H1 (cell line): Measurements from ENCODE around the gene RAPGEF1. TPM values are rescaled to one million over a fixed set of nuclear protein-coding genes. Genes with fewer than 3 reads are reported as not detected.

ENCODE experiments used
- CTCF ChIA-PET: fragments of 300-600 bp; sonication (Branson Sonifier 250); formaldehyde crosslinking; loops from one replicate; lab custom pipeline; 2021; ENCODE audit not compliant: partially characterized antibody; lab: Charles Lee
- POLR2A ChIA-PET: fragments of 300-600 bp; sonication (Branson Sonifier 250); formaldehyde crosslinking; loops from one replicate; lab custom pipeline; 2021; ENCODE audit warnings: inconsistent platforms; ENCODE audit not compliant: partially characterized antibody; lab: Charles Lee
- DNase-seq, 2 experiments: peaks; one replicate each; pipeline versions ENCODE4 v3.0.0 to v3.0.0-alpha.2; 2010 to 2022; ENCODE audit warnings: low spot score in 2 of 2, low read depth in 1 of 2, mixed read lengths in 1 of 2
- FAIRE-seq: peaks from 2 replicates; lab custom pipeline; 2011; peaks lifted over from hg19 to GRCh38; lab: Jason Lieb, UNC
- H2AFZ ChIP-seq: 2 replicates; pipeline ENCODE4 v1.8.1; 2012; ENCODE audit warnings: low read length, inconsistent platforms
- H2AK5ac ChIP-seq: 2 replicates; pipeline ENCODE4 v1.6.1; 2013; ENCODE audit warnings: low read depth, low read length
- H2BK120ac ChIP-seq: replicated peaks from 2 replicates; pipeline ENCODE3; 2013; ENCODE audit warnings: low read depth, low read length, inconsistent platforms
- H2BK12ac ChIP-seq: 2 replicates; pipeline ENCODE4 v1.6.1; 2013; ENCODE audit warnings: low read depth, low read length
- H2BK15ac ChIP-seq: 2 replicates; pipeline ENCODE4 v1.6.1; 2013; ENCODE audit warnings: low read length
- H2BK20ac ChIP-seq: 2 replicates; pipeline ENCODE4 v1.6.1; 2013; ENCODE audit warnings: low read length
- H2BK5ac ChIP-seq: 2 replicates; pipeline ENCODE4 v1.6.1; 2013; ENCODE audit warnings: low read depth, low read length
- H3K14ac ChIP-seq: 2 replicates; pipeline ENCODE4 v1.6.1; 2013; ENCODE audit warnings: inconsistent platforms; ENCODE audit not compliant: insufficient read length
- H3K18ac ChIP-seq: 2 replicates; pipeline ENCODE4 v1.6.1; 2013; ENCODE audit warnings: low read length; ENCODE audit errors: extremely low read depth
- H3K23ac ChIP-seq: 2 replicates; pipeline ENCODE4 v1.6.1; 2013; ENCODE audit warnings: inconsistent platforms; ENCODE audit not compliant: insufficient read length
- H3K23me2 ChIP-seq: 2 replicates; pipeline ENCODE4 v1.6.1; 2013; ENCODE audit warnings: low read depth, low read length
- H3K27ac ChIP-seq: 2 replicates; pipeline ENCODE4 v1.6.1; 2011; ENCODE audit warnings: low read depth, low read length, inconsistent platforms
- H3K27me3 ChIP-seq, 4 experiments: replicated peaks in 1 of 4; 1 replicate in 1 of 4; 2 replicates in 3 of 4; pipeline versions ENCODE4 v1.6.1 to v1.8.1; 2011 to 2013; ENCODE audit warnings: low read length in 3 of 4, mild to moderate bottlenecking in 3 of 4, inconsistent platforms in 2 of 4, mixed read lengths in 2 of 4, moderate library complexity in 1 of 4; ENCODE audit not compliant: control insufficient read depth in 3 of 4, insufficient read depth in 3 of 4; ENCODE audit errors: extremely low read depth in 1 of 4
- H3K36me3 ChIP-seq, 4 experiments: 2 replicates each; pipeline versions ENCODE4 v1.6.1 to v1.8.1; 2011 to 2013; ENCODE audit warnings: mild to moderate bottlenecking in 4 of 4, low read length in 3 of 4, moderate library complexity in 2 of 4, control low read depth in 1 of 4, inconsistent platforms in 1 of 4; ENCODE audit not compliant: insufficient read depth in 4 of 4, control insufficient read depth in 2 of 4
- H3K4ac ChIP-seq: replicated peaks from 2 replicates; pipeline ENCODE3; 2013; ENCODE audit warnings: low read length, low read depth, mixed read lengths, inconsistent platforms; ENCODE audit not compliant: insufficient read length
- H3K4me1 ChIP-seq, 4 experiments: replicated peaks in 1 of 4; 1 replicate in 1 of 4; 2 replicates in 3 of 4; pipeline versions ENCODE4 v1.6.1 to v1.8.1; 2011 to 2013; ENCODE audit warnings: low read length in 3 of 4, inconsistent platforms in 2 of 4, mixed read lengths in 1 of 4; ENCODE audit not compliant: insufficient read depth in 4 of 4, control insufficient read depth in 3 of 4
- H3K4me2 ChIP-seq, 2 experiments: 2 replicates each; pipeline versions ENCODE4 v1.6.1 to v1.8.1; 2011 to 2013; ENCODE audit warnings: low read depth in 2 of 2, low read length in 2 of 2, control low read depth in 1 of 2, inconsistent platforms in 1 of 2, mild to moderate bottlenecking in 1 of 2; ENCODE audit not compliant: insufficient read depth in 1 of 2
- H3K4me3 ChIP-seq, 4 experiments: fragments of 200-600, 300-600 bp in 1 of 4; sonication (generic), shearing (Covaris generic), sonication (Bioruptor Twin) in 1 of 4; 2 replicates each; pipeline versions ENCODE4 v1.5.1 to v1.8.1; 2011 to 2016; ENCODE audit warnings: low read length in 4 of 4, low read depth in 3 of 4, control low read depth in 2 of 4, inconsistent platforms in 2 of 4, mild to moderate bottlenecking in 2 of 4, mixed read lengths in 1 of 4, moderate library complexity in 1 of 4; ENCODE audit not compliant: insufficient read depth in 2 of 4; ENCODE audit errors: extremely low read depth in 1 of 4
- H3K56ac ChIP-seq: replicated peaks from 2 replicates; pipeline ENCODE3; 2013; ENCODE audit warnings: low read depth, mild to moderate bottlenecking, mixed read lengths, low read length, inconsistent platforms; ENCODE audit not compliant: insufficient read length
- H3K79me1 ChIP-seq: 2 replicates; pipeline ENCODE4 v1.6.1; 2013; ENCODE audit warnings: low read depth, low read length, control low read depth
- H3K79me2 ChIP-seq, 2 experiments: 2 replicates each; pipeline versions ENCODE4 v1.6.1 to v1.8.1; 2012 to 2013; ENCODE audit warnings: low read length in 2 of 2, mild to moderate bottlenecking in 2 of 2, inconsistent platforms in 1 of 2; ENCODE audit not compliant: insufficient read depth in 2 of 2, control insufficient read depth in 1 of 2
- H3K9ac ChIP-seq, 4 experiments: replicated peaks in 1 of 4; 1 replicate in 1 of 4; 2 replicates in 3 of 4; pipeline versions ENCODE4 v1.6.1 to v1.8.1; 2011 to 2013; ENCODE audit warnings: low read depth in 3 of 4, low read length in 3 of 4, control low read depth in 2 of 4, mild to moderate bottlenecking in 2 of 4, moderate library complexity in 2 of 4, inconsistent platforms in 1 of 4; ENCODE audit errors: extremely low read depth in 1 of 4
- H3K9me3 ChIP-seq, 2 experiments: 2 replicates each; pipeline versions ENCODE4 v1.6.1 to v1.8.1; 2012 to 2013; ENCODE audit warnings: mild to moderate bottlenecking in 2 of 2, moderate library complexity in 2 of 2, control low read depth in 1 of 2, inconsistent platforms in 1 of 2, low read depth in 1 of 2, low read length in 1 of 2, mixed read lengths in 1 of 2; ENCODE audit not compliant: insufficient read depth in 2 of 2
- H4K20me1 ChIP-seq, 2 experiments: replicated peaks in 1 of 2; 2 replicates each; pipeline versions ENCODE3 to v1.8.1; 2011 to 2013; ENCODE audit warnings: inconsistent platforms in 2 of 2, low read length in 2 of 2, mild to moderate bottlenecking in 1 of 2; ENCODE audit not compliant: insufficient read depth in 2 of 2, control insufficient read depth in 1 of 2
- H4K5ac ChIP-seq: 2 replicates; pipeline ENCODE4 v1.6.1; 2013; ENCODE audit warnings: low read length, low read depth, mixed read lengths, inconsistent platforms; ENCODE audit not compliant: insufficient read length
- H4K8ac ChIP-seq: 2 replicates; pipeline ENCODE4 v1.8.0; 2013; ENCODE audit warnings: mild to moderate bottlenecking, moderate library complexity, low read length, inconsistent platforms; ENCODE audit not compliant: insufficient read depth; ENCODE audit errors: extremely low read depth
- H4K91ac ChIP-seq: replicated peaks from 2 replicates; pipeline ENCODE3; 2013; ENCODE audit warnings: low read length, mixed read lengths, inconsistent platforms; ENCODE audit not compliant: insufficient read length
- SP4 ChIP-seq: IDR thresholded peaks from 2 replicates; pipeline ENCODE4 v1.6.1; 2012; ENCODE audit warnings: low read length, inconsistent platforms
- WGBS, 2 experiments: shearing (Covaris generic) in 1 of 2; methylation state at CpG; one replicate each; pipeline versions ENCODE4 v1.1.6 to v1.1.7; 2013 to 2015; ENCODE audit warnings: low lambda C conversion rate in 2 of 2, mixed read lengths in 2 of 2, inconsistent platforms in 1 of 2, low coverage in 1 of 2, missing lambda C conversion rate in 1 of 2; ENCODE audit not compliant: insufficient replicate concordance in 2 of 2, insufficient coverage in 1 of 2, insufficient read length in 1 of 2; ENCODE audit errors: extremely low coverage in 1 of 2, missing lambda C conversion rate in 1 of 2; 5-methylcytosine and 5-hydroxymethylcytosine counted together
- polyA plus RNA-seq, 7 experiments: library from polyadenylated mRNA; depleted of rRNA in 3 of 7; stranded (reverse) in 5 of 7; unstranded in 2 of 7; fragments of >200 nt in 5 of 7; fragments of 200-250 nt in 2 of 7; gene quantifications; 1 replicate in 5 of 7; 2 replicates in 1 of 7; 4 replicates in 1 of 7; pipeline versions ENCODE4 v1.2.1 to v1.2.3, GENCODE V29; 2011 to 2013; ENCODE audit warnings: missing spikeins in 2 of 7, mixed read lengths in 2 of 7
- total RNA-seq: library from RNA; stranded (reverse); fragmentation: NEBNext Ultra II Directional; extraction: Animal tissue kit (Norgen Biotek cat#: 25700); gene quantifications from 2 replicates; pipeline ENCODE4 v1.2.1, GENCODE V29; 2021

Gene RAPGEF1
- total and polyA plus RNA-seq, 2 of the 8 experiments (the other 6 are each of a cell fraction or from before 2014, with no cell fraction given) = 29.7 to 78.9 TPM

DNA sequence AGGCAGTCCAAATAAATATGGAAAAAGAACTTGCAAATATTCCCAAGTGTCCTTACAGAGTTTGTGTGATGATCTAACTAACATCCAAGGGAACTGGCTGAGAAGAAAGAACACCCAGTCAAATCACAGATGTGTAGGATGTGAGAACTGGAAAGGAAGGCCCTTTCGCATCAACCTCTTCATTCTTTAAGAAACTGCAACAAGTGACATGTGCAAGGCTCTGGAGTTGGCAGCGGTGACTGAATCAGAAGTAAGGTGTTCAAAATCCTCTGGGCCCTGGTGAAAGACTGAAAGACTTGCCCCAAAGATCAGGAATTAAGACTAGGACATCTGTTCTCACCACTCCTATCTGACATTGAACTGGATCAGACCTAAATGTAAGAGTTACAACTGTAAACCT is 88.7 kb downstream of the RAPGEF1 start:
- Histone ChIP-seq H3K23ac (no peak overlapping the region), H4K20me1 (peaks cover 0 to 2% of the 10 kb centered on the region in 2 experiments), H3K56ac (no peak overlapping the region), H2BK5ac (no peak overlapping the region), H4K91ac (no peak overlapping the region), H3K27ac (no peak overlapping the region), H3K79me2 (peaks cover 0 to 25% of the 10 kb centered on the region in 2 experiments; a peak in 2 of 4 replicates), H2AK5ac (no peak overlapping the region), H3K14ac (no peak overlapping the region), H3K4me3 (no peak overlapping the region), H2BK12ac (no peak overlapping the region), H3K4me2 (no peak overlapping the region), H4K8ac (no peak overlapping the region), H3K23me2 (no peaks in the 10 kb centered on the region), H3K9ac (no peak overlapping the region), H2BK20ac (no peak overlapping the region), H3K4me1 (no peaks in the 10 kb centered on the region; a peak in 2 of 7 replicates), H3K27me3 (no peaks in the 10 kb centered on the region), H3K79me1 (peaks cover 2% of the 10 kb centered on the region), H3K18ac (no peak overlapping the region), H3K9me3 (no peaks in the 10 kb centered on the region), H2BK120ac (no peak overlapping the region), H4K5ac (no peak overlapping the region), H2AFZ (no peak overlapping the region), H3K4ac (no peak overlapping the region), H3K36me3 (peaks cover 0 to 3% (median 0%) of the 10 kb centered on the region in 4 experiments; a peak in 1 of 8 replicates), H2BK15ac (no peak overlapping the region)
- WGBS, 2 experiments = 96% methylated on average over 2 of the region's 2 CpGs; no CpG with 5 or more reads in 1 of the 2 experiments
- FAIRE-seq = no peak
- ChIA-PET POLR2A (interaction anchor here (0.6 kb wide), 1 partner anchor 24 kb away, joined by 4 read pairs; no protein-coding TSS in a partner anchor), CTCF (interaction anchor here (1.6 kb wide), 1 partner anchor 11 kb away, joined by 3 read pairs; no protein-coding TSS in a partner anchor)
- no peak for TF ChIP-seq SP4
- no peak for DNase-seq
